ENCODE data around the gene QPCTL.

The QPCTL gene

DNA sequence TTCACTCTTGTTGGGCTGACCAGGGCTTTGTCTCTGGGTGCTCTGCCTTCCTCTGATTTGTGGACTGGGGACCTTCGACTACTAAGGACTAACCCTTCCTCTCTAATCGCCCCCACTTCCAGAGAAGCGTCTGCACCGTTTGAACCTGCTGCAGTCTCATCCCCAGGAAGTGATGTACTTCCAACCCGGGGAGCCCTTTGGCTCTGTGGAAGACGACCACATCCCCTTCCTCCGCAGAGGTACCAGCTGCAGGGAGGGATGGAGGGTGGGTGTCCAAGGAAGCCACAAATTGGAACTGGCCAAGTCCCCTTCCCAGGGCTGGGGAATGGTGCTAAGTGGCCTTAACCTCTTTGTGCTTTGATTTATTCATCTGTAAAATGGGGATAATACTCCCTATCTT lies 9.2 kb downstream of the QPCTL start:
- no peak for TF ChIP-seq POLR2AphosphoS5 (IDR thresholded peaks at IDR 0.05; ENCODE audit: low read depth, low read length)
- TF ChIP-seq, protein P1, sequence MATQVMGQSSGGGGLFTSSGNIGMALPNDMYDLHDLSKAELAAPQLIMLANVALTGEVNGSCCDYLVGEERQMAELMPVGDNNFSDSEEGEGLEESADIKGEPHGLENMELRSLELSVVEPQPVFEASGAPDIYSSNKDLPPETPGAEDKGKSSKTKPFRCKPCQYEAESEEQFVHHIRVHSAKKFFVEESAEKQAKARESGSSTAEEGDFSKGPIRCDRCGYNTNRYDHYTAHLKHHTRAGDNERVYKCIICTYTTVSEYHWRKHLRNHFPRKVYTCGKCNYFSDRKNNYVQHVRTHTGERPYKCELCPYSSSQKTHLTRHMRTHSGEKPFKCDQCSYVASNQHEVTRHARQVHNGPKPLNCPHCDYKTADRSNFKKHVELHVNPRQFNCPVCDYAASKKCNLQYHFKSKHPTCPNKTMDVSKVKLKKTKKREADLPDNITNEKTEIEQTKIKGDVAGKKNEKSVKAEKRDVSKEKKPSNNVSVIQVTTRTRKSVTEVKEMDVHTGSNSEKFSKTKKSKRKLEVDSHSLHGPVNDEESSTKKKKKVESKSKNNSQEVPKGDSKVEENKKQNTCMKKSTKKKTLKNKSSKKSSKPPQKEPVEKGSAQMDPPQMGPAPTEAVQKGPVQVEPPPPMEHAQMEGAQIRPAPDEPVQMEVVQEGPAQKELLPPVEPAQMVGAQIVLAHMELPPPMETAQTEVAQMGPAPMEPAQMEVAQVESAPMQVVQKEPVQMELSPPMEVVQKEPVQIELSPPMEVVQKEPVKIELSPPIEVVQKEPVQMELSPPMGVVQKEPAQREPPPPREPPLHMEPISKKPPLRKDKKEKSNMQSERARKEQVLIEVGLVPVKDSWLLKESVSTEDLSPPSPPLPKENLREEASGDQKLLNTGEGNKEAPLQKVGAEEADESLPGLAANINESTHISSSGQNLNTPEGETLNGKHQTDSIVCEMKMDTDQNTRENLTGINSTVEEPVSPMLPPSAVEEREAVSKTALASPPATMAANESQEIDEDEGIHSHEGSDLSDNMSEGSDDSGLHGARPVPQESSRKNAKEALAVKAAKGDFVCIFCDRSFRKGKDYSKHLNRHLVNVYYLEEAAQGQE (IDR thresholded peaks at IDR 0.05; ENCODE audit: insufficient read depth in 1 of 2, low read depth in 2 of 2, low read length in 2 of 2): no peak
- no peak for TF ChIP-seq SIN3A (IDR thresholded peaks at IDR 0.05; ENCODE audit: borderline replicate concordance, insufficient read depth, low read length)
- TF ChIP-seq TAF1 (IDR thresholded peaks at IDR 0.05; ENCODE audit: borderline replicate concordance, insufficient read depth, low read length): no peak

DNA sequence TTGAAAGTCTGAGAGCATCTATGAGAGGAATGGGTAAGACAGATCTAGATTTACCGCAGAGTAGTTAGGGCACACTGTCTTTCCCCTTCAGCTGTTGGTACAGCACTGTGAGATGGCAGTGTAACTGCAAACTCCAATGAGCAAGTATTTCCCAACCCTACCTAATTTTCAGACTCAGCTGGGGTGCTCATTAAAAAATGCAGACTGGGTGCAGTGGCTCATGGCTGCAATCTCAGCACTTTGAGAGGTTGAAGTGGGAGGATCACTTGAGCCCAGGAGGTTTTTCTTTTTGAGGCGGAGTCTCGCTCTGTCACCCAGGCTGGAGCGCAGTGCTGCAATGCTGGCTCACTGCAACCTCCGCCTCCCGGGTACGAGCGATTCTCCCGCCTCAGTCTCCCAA lies 12.6 kb downstream of the QPCTL start:
- TF ChIP-seq SIN3A (IDR thresholded peaks at IDR 0.05; ENCODE audit: borderline replicate concordance, insufficient read depth, low read length) (no peak), POLR2AphosphoS5 (IDR thresholded peaks at IDR 0.05; ENCODE audit: low read depth, low read length) (no peak), FOXP2 (optimal IDR thresholded peaks at IDR 0.05; ENCODE audit: borderline replicate concordance, extremely low read depth, extremely low read length, insufficient read depth) (no peak), TAF1 (IDR thresholded peaks at IDR 0.05; ENCODE audit: borderline replicate concordance, insufficient read depth, low read length) (no peak)
- TF ChIP-seq, protein P1 (IDR thresholded peaks at IDR 0.05; ENCODE audit: insufficient read depth in 1 of 2, low read depth in 2 of 2, low read length in 2 of 2): no peak

DNA sequence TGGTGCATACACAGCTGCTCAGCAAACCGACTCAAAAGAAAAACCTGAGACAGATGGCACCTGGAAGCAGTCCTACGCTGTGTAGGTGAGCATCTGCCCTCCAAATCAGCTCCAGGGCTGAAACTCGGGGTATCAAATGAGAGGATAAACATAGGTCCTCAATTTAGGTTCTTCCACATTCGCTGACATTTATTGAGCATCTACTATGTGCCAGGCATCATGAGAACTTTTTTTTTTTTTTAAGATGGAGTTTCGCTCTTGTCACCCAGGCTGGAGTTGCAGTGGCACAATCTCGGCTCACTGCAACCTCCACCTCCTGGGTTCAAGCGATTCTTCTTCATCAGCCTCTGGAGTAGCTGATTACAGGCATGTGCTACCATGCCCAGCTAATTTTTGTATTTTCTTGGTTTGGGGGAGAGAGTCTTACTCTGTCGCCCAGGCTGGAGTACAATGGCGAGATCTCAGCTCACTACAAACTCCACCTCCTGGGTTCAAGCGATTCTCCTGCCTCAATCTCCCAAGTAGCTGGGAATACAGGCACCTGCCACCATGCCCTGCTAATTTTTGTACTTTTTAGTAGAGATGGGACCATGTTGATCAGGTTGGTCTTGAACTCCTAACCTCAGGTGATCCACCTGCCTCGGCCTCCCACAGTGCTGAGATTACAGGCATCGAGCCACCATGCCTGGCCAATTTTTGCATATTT lies 13.4 kb downstream of the QPCTL start:
- no peak for TF ChIP-seq POLR2AphosphoS5 (IDR thresholded peaks at IDR 0.05; ENCODE audit: low read depth, low read length)
- no peak for TF ChIP-seq SIN3A (IDR thresholded peaks at IDR 0.05; ENCODE audit: borderline replicate concordance, insufficient read depth, low read length)
- TF ChIP-seq, protein P1 (IDR thresholded peaks at IDR 0.05; ENCODE audit: insufficient read depth in 1 of 2, low read depth in 2 of 2, low read length in 2 of 2): no peak
- no peak for TF ChIP-seq FOXP2 (optimal IDR thresholded peaks at IDR 0.05; ENCODE audit: borderline replicate concordance, extremely low read depth, extremely low read length, insufficient read depth)
- TF ChIP-seq TAF1 (IDR thresholded peaks at IDR 0.05; ENCODE audit: borderline replicate concordance, insufficient read depth, low read length): no peak

GRCh38 chr19:45710356-45711130 lies 18.1 kb downstream of the QPCTL start:
- TF ChIP-seq TAF1 (IDR thresholded peaks at IDR 0.05; ENCODE audit: borderline replicate concordance, insufficient read depth, low read length): no peak
- no peak for TF ChIP-seq FOXP2 (optimal IDR thresholded peaks at IDR 0.05; ENCODE audit: borderline replicate concordance, extremely low read depth, extremely low read length, insufficient read depth)
- TF ChIP-seq SIN3A (IDR thresholded peaks at IDR 0.05; ENCODE audit: borderline replicate concordance, insufficient read depth, low read length): no peak
- TF ChIP-seq, protein P1 (IDR thresholded peaks at IDR 0.05; ENCODE audit: insufficient read depth in 1 of 2, low read depth in 2 of 2, low read length in 2 of 2): no peak
- no peak for TF ChIP-seq POLR2AphosphoS5 (IDR thresholded peaks at IDR 0.05; ENCODE audit: low read depth, low read length)

Data from PFSK-1 (cell line).